Breast epithelium (tissue), 3 donors: ENCODE results near the gene ELAVL1.

Experiments
- CTCF ChIP-seq, 3 donors: fragments of 450-650 bp; IDR thresholded peaks; one replicate each; pipeline ENCODE4 v1.5.1; 2016 to 2017; ENCODE audit warnings: antibody characterized with exemption in 3 of 3, mild to moderate bottlenecking in 3 of 3, moderate library complexity in 3 of 3
- POLR2A ChIP-seq: fragments of 450-650 bp; IDR thresholded peaks from one replicate; pipeline ENCODE4 v1.6.1; 2016; ENCODE audit warnings: antibody characterized with exemption, mild to moderate bottlenecking, moderate library complexity

GRCh38 chr19:7994928-7995809, 10.3 kb downstream of the ELAVL1 start:
- no peak for TF ChIP-seq CTCF (IDR thresholded peaks at IDR 0.05)
- TF ChIP-seq POLR2A: no peak
